HG02759 (cell line): ENCODE measurements around the gene WFIKKN1.
A peak's percentile ranks its signal among the peaks of the same experiment; 100 is the strongest.

Experiments
- ATAC-seq: cut with Tn5 transposase; IDR thresholded peaks from one replicate; pipeline ENCODE4 v1.9.1; 2021; ENCODE audit warnings: mild to moderate bottlenecking, moderate library complexity; ENCODE audit not compliant: unreplicated experiment

The WFIKKN1 gene

GRCh38 chr16:636206-637080 lies 5.7 kb downstream of the WFIKKN1 start, which contains the start of gene METTL26:
Gene METTL26, minus strand, starts transcription at chr16:636305. Its CDS starts 15 bp downstream, at chr16:636290.
- peak; percentile 74 for ATAC-seq

- no peak for ATAC-seq
These were observed 6.6 kb downstream of the WFIKKN1 start for GRCh38 chr16:637081-638018.

GRCh38 chr16:638034-638543 lies 7.3 kb downstream of the WFIKKN1 start:
- no peak for ATAC-seq

DNA sequence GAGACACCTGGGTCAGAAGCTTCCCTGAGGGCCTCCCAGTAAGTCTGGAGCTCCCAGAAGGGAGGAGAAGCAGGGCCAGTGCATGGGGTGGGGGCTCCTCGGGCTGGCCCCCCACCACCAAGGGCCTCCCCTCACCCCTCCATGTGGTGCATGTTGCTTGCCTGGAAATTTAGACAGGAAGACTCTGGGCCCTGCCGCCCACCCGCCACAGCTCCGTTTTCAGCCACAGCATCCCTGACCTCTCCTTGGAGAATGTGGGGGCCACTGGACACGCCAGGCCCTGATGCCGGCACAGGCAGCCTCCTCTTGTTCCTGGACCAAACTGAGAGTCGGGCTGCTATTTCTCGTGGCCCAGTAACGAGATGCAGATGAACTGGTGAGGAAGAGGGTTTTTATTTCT lies 8.1 kb downstream of the WFIKKN1 start:
- ATAC-seq: no peak

DNA sequence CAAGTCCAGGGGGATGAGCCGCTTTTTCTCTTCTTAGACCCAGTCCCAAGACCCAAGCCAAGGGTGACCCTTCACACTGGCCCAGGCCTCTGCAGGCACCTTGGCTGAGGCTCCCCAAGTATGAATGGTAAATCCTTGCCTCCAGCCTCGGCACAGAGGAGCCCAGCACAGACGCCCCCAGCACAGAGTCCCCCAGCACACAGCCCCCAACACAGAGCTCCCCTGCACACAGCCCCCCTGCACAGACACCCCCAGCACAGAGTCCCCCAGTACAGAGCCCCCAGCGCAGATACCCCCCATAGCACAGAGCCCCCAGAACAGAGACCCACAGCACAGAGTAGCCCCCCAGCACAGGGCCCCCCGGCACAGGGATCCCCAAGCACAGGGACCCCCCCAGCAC lies 9.8 kb downstream of the WFIKKN1 start:
- no peak for ATAC-seq

GRCh38 chr16:641326-642188 lies 10.8 kb downstream of the WFIKKN1 start, which contains the start of gene MCRIP2:
Gene MCRIP2, plus strand, starts transcription at chr16:641828. Its CDS starts 164 bp downstream, at chr16:641992.
- ATAC-seq: peak; percentile 60

DNA sequence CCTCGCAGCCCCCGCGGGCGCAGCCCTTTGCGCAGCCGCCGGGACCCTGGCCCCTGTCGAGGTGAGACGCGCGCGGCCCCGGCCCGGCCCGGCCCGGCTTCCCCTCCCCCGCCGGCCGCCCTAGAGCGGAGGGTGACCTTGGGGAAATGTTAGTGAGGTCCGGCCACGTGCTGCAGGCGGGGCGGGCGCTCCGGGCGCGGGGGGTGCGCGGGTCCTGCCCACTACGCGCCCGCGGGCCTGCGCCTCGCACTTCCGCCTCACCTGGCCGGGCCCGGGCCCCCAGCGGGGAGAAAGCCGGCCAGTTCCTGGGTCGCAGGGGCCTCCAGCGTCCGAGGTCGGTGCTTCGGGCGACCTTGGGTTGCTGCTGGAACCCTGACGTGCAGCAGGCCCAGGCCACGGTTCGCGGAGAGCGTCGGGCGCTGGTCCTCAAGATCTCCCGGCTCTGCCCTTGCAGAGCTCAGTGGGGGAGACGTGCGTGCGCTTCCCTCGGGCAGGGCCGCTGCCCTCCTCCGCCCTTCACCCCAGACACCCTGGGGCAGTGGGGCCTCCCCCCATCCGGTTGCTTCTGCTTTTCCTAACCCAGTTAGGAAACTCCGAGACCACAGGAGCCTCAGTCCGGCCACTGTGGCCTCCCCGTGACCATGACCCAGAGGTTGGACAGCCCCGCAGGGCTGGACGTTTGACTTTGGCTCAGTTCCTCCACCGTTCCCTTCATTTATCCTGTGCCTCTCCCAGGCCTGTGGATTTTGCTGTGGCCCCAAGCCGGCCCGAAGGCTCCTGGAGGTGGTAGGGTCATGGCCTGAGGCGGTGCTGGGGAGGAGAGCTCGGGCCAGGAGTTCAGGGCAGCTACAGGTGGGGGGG lies 11.6 kb downstream of the WFIKKN1 start:
- peak; percentile 52 for ATAC-seq

- no peak for ATAC-seq
These were observed 12.2 kb downstream of the WFIKKN1 start for GRCh38 chr16:643050-643368.

GRCh38 chr16:644556-644955 lies 13.8 kb downstream of the WFIKKN1 start:
- ATAC-seq: no peak

DNA sequence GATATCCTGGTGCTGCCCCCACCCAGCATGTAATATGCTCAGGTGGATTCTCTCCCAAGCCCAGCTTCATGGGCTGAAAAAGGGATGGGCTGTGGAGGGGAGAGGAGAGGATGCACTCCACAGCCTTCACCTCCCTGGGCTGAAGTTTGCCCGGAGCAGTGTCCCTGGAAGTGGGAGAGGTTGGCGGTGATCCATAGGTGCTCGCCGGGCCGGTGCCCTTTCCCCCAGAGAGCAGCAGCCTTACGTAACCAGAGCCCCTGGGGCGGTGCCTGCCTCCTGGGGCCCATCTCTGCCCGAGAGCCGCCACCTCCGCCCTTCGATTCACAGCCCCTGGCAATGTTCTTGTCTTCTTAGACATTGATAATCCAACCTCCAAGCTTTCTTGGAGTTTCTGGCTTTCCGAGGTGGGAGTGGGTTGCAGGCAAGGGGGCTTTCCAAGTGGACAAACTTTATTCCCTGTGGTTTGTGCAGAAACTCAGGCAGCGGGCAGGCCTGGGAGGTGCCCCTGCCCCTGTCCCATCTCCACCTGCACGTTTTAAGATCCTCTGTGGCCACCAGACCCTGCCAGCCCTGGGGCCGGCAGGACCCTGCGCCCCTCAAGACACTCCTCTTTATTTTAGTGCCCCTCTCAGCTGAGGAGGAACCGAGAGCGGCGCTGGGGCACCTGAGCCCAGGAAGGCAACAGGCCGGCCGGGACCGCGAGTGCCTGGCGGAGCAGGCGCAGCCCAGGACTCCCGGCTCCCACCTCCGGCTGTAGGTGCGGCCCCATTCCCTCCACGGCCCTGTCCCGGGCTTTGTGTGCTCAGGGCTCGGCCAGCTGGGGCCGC lies 15.3 kb downstream of the WFIKKN1 start:
- ATAC-seq: no peak

- no peak for ATAC-seq
These were observed 15.9 kb downstream of the WFIKKN1 start for GRCh38 chr16:646679-647172.

- ATAC-seq: no peak
These were observed 16.6 kb downstream of the WFIKKN1 start for GRCh38 chr16:647173-647902.

DNA sequence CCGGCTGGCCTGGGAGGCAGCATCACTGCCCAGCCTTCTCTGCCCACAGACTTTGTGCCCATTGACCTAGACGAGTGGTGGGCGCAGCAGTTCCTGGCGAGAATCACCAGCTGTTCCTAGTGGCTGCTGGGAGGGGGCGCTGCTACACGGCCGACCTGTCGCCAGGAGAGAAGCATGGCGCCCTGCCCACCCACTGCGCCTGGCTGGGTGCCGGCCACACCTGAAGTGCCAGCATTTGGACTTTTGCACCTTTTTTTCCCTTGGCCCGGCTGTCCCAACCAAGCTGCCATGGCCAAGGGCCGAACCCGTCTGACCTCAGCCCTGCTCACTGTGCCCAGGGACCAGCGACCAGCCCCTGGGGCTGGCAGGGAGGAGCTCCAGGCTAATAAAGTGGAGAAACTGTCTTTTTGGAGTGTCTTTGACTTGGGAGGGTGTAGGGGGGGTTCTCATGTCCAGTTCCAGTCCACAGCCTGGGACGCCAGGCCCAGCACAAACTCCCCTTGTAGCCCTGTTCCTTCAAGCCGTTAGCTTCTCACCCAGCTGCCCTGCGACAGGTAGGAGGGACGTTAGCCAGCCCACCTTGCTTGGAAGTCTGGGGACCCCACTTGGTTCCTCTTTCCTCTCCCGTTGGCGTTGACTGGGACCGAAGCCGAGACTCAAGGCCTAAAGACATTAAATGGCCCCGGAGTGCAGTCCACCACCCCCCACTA lies 17.4 kb downstream of the WFIKKN1 start:
- ATAC-seq: no peak

DNA sequence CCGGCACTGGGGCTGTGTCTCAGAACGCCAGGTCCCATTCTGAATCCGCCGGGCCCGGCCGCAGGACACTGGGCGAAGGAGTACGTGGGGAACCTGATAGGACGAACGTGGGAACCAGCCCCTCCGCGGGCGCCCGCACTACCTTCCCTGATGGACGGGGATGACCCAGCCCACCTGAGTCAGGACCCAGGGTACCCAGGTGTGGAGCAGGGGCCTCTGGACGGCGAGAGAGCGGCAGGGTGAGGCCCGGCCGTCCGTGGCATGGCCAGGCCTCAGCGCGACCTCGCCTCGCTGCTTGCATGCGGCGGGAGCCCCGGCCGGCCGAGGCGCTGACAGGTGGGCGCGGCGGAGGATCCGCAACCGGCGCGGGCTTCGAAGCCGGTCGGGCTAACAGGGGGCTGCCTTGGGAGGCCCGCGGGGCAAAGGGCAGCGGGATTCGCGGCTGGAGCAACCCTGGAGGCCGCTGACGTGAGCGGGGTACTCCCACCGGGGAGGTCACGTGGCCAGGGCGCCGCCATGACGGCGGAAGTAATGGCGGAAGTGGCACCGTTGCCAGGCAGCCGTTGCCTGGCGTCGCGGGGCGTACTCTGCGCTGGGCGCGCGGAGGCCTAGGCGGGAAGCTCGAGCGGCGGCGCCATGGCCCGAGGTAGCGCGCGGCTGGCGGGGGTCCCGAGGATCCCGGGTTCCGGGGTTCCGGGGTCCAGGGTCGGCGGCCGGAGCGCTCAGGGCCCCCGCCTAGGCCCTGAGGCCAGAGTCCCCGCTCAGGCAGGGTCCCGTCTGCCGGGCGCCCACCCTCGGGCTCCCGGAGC lies 18.2 kb downstream of the WFIKKN1 start, which contains the start of gene WDR90:
Gene WDR90 (plus strand): TSS at position 585 of the 809 bp plus-strand sequence. CDS start 52 bp downstream, at position 637.
- ATAC-seq: peak; percentile 83

DNA sequence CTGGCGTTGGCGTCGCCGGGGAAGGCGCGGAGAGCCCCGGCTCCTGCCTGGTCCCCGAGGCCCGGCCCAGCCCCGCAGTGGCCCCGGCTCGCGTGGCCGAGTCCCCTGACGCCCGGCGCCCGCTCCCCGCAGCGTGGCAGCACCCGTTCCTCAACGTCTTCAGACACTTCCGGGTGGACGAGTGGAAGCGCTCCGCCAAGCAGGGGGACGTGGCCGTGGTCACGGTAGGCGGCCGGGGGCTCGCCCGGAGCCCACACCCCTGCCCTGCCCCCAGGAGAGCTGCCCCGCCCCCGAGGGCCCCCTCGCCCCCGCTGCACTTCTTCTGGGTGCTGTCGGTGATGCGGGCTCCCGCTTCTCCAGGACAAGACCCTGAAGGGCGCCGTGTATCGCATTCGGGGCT lies 18.8 kb downstream of the WFIKKN1 start:
- ATAC-seq: peak; percentile 10

DNA sequence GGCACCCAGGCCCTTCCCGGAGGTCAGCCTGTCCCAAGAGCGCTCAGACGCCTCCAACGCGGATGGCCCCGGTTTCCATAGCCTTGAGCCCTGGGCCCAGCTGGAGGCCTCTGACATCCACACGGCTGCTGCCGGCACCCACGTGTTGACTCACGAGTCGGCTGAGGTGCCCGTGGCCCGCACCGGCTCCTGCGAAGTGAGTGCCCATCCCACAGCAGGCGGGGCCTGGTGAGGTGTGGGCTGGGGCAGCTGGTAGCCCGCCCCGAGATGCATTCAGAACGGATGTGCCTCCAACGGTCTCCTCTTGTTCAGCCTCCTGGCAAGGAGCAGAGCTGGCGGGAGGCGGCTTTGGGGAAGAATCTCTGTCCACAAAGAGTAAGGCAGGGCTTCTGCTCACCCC lies 21.1 kb downstream of the WFIKKN1 start:
- ATAC-seq: no peak
